NCI-H345 treated with DMSO at 0.1 percent for 48 hours (cell line): ENCODE measurements around the gene ZNF26.

Source experiments
- DNase-seq: peaks from one replicate; lab custom pipeline; 2025; ENCODE audit not compliant: unreplicated experiment; lab: John Stamatoyannopoulos, UW

The ZNF26 gene

DNA sequence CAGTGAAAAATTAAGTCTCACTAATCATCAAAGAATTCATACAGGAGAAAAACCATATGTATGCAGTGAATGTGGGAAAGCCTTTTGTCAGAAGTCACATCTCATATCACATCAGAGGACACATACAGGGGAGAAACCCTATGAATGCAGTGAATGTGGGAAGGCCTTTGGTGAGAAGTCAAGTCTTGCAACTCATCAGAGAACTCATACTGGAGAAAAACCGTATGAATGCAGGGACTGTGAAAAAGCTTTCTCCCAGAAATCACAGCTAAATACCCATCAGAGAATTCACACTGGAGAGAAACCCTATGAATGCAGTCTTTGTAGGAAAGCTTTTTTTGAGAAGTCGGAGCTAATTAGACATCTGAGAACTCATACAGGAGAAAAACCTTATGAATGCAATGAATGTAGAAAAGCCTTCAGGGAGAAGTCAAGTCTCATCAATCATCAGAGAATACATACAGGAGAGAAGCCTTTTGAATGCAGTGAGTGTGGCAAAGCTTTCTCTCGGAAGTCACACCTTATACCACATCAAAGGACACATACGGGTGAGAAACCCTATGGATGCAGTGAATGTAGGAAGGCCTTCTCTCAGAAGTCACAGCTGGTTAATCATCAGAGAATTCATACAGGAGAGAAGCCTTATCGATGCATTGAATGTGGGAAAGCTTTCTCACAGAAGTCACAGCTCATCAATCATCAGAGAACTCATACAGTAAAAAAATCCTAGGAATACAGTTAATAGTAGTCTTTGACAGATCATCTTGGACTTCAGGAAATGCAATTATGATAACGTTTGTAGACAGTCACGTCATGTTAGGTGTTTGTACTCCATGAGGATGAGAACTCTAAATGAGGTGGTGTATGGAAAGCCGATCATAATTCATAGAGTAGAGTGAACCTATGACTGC lies 72.3 kb downstream of the ZNF26 start:
- no peak for DNase-seq

DNA sequence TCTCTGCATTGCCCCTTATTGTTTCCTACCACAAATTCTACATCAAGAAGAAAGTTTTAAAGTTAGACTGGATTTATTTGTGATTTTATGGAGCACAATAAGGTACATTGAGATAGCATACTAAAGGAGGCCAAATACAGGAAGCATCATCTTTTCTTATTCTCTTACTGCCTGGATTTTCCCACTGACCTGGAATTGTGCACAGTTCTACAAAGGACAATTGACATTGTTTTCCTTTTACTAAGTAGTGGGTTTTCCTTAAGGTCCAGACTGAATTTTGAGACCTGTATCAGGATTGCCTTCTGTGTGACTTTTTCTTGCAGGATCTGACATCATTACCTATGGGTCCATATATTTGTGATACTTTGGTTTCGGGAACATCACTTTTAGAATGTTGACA lies 75.8 kb downstream of the ZNF26 start:
- no peak for DNase-seq

DNA sequence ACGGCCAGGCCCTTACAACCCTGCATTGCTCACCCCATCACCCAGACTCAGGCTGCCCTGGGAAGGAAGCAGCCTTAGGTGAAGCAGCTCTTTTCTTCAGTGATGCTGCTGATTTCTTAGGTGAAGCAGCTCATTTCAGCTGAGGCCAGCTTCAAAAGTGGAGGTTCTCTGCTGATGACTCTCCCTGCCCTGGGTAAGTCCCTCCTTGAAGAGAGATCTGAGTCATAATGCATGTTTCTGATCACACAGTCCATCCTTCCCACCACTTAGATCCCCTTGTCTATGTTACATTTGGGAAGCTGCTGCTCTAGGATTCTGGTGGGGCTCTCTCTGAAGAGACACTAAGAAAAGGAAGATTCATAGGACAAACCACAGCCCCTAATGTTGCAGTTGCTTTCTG lies 77.4 kb downstream of the ZNF26 start:
- DNase-seq = no peak

DNA sequence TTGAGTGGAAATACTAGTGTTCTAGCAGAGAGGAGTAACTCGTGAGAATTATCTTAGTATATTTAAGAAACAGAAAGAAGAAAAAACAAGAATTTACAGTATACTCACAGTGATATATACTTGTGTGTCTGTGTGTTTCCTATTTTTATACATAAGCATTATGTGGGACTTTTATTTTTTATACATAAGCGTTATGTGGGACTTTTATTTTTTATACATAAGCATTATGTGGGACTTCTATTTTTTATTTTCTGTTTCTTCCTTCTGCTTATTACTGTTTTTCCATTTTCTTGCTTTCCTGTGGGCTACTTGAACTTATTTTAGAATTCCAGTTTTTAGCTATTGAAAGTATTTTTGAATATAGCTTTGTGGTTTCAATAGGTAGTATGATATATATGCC lies 87.7 kb downstream of the ZNF26 start:
- DNase-seq = no peak
